Vagina (tissue), 2 donors: Measurements from ENCODE around the gene ELMO1. TPM values are rescaled to one million over a fixed set of nuclear protein-coding genes. Genes with fewer than 3 reads are reported as not detected.
A peak's percentile ranks its signal among the peaks of the same experiment; 100 is the strongest.

ENCODE experiments used
- DNase-seq, 2 donors: peaks; one replicate each; pipeline ENCODE4 v3.0.0-alpha.2; 2017; ENCODE audit errors: extremely low spot score in 2 of 2
- H3K27ac ChIP-seq: fragments of 200-600 bp; sonication (generic); one replicate; pipeline ENCODE4 v1.5.1; 2019
- H3K27me3 ChIP-seq: fragments of 200-600 bp; sonication (generic); one replicate; pipeline ENCODE4 v1.5.1; 2019
- H3K36me3 ChIP-seq, 2 donors: fragments of 200-600 bp; sonication (generic); one replicate each; pipeline ENCODE4 v1.5.1; 2017 to 2019
- H3K4me1 ChIP-seq: fragments of 200-600 bp; sonication (generic); one replicate; pipeline ENCODE4 v1.5.1; 2019
- H3K4me3 ChIP-seq, 2 donors: fragments of 200-600 bp; sonication (generic); 1 replicate in 1 of 2; 2 replicates in 1 of 2; pipeline ENCODE4 v1.5.1; 2016 to 2019
- H3K9me3 ChIP-seq: fragments of 200-600 bp; sonication (generic); one replicate; pipeline ENCODE4 v1.5.1; 2019
- POLR2A ChIP-seq, 2 donors: fragments of 450-650 bp; IDR thresholded peaks; one replicate each; pipeline ENCODE4 v1.6.1; 2017; ENCODE audit warnings: antibody characterized with exemption in 2 of 2, mild to moderate bottlenecking in 2 of 2, moderate library complexity in 2 of 2
- POLR2AphosphoS5 ChIP-seq, 2 donors: sonication (generic); formaldehyde crosslinking; IDR thresholded peaks; one replicate each; pipeline ENCODE4 v1.9.0; 2017; ENCODE audit warnings: antibody characterized with exemption in 2 of 2, mild to moderate bottlenecking in 2 of 2, low read depth in 1 of 2; ENCODE audit not compliant: insufficient read depth in 1 of 2
- intact Hi-C: fragments of 100-400 bp; cut with DNase I; formaldehyde crosslinking; loops from one replicate; pipeline ENCODE4 v1.15.1; 2023
- total RNA-seq: library from RNA; depleted of rRNA; stranded (reverse); fragments of >200 nt; gene quantifications from one replicate; pipeline ENCODE4 v1.2.3, GENCODE V29; 2016
- TF ChIP-seq, protein P1 (sequence below), 3 experiments: fragments of 450-650 bp in 2 of 3; fragments of 200-600 bp in 1 of 3; sonication (generic) in 1 of 3; IDR thresholded peaks; one replicate each; pipeline ENCODE4 v1.5.1; 2017 to 2019; ENCODE audit warnings: antibody characterized with exemption in 3 of 3, mild to moderate bottlenecking in 2 of 3, moderate library complexity in 2 of 3

ELMO1 gene
- total RNA-seq, 1 donor from 2014 or later = 74.4 TPM

GRCh38 chr7:36994456-36995112, 454.1 kb downstream of the ELMO1 start:
- H3K27me3 ChIP-seq = no peaks in the 10 kb centered on the region
- no peaks in the 10 kb centered on the region for H3K9me3 ChIP-seq
- H3K4me3 ChIP-seq = no peak overlapping the region
- no peaks in the 10 kb centered on the region for H3K4me1 ChIP-seq
- TF ChIP-seq POLR2A (IDR thresholded peaks at IDR 0.05) (no peak), POLR2AphosphoS5 (IDR thresholded peaks at IDR 0.05; ENCODE audit: insufficient read depth in 1 of 2, low read depth in 1 of 2) (no peak)
- TF ChIP-seq, protein P1, sequence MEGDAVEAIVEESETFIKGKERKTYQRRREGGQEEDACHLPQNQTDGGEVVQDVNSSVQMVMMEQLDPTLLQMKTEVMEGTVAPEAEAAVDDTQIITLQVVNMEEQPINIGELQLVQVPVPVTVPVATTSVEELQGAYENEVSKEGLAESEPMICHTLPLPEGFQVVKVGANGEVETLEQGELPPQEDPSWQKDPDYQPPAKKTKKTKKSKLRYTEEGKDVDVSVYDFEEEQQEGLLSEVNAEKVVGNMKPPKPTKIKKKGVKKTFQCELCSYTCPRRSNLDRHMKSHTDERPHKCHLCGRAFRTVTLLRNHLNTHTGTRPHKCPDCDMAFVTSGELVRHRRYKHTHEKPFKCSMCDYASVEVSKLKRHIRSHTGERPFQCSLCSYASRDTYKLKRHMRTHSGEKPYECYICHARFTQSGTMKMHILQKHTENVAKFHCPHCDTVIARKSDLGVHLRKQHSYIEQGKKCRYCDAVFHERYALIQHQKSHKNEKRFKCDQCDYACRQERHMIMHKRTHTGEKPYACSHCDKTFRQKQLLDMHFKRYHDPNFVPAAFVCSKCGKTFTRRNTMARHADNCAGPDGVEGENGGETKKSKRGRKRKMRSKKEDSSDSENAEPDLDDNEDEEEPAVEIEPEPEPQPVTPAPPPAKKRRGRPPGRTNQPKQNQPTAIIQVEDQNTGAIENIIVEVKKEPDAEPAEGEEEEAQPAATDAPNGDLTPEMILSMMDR (IDR thresholded peaks at IDR 0.05) = no peak
- intact Hi-C loops = no loop called here
- no peak for DNase-seq
- no peaks in the 10 kb centered on the region for H3K36me3 ChIP-seq
- no peak overlapping the region for H3K27ac ChIP-seq

GRCh38 chr7:36986948-36987724, 461.5 kb downstream of the ELMO1 start:
- no peaks in the 10 kb centered on the region for H3K27me3 ChIP-seq
- H3K4me1 ChIP-seq = peaks cover 10% of the 10 kb centered on the region
- H3K9me3 ChIP-seq = no peaks in the 10 kb centered on the region
- no peak overlapping the region for H3K27ac ChIP-seq
- no peak for DNase-seq
- intact Hi-C loops = no loop called here
- no peak for TF ChIP-seq POLR2A (IDR thresholded peaks at IDR 0.05)
- TF ChIP-seq, protein P1 (IDR thresholded peaks at IDR 0.05) = peak; percentile 39 to 72 (median 70)
- H3K4me3 ChIP-seq = no peak overlapping the region
- H3K36me3 ChIP-seq = no peaks in the 10 kb centered on the region

DNA sequence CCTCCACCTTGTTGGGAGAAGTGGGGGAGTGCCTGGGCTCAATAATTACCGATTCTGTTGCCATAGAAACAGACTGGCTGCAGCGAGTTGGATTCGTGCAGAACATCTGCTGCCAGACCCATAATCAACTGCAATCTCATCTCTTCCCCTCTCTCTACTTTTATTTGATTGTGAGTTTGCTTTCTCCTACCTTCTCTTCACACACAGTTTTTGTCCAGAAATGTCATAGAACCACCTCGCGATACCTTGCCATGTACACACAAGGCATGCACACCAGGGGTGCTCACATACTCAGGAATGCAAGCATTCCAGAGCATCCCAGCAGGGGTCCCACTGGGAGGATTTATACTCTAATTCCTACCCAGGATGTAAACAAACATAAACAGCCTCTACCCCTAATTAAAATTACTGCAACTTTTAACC, 462.1 kb downstream of the ELMO1 start:
- no peaks in the 10 kb centered on the region for H3K27me3 ChIP-seq
- H3K36me3 ChIP-seq = no peaks in the 10 kb centered on the region
- H3K27ac ChIP-seq = no peak overlapping the region
- intact Hi-C loops = no loop called here
- DNase-seq = no peak
- no peaks in the 10 kb centered on the region for H3K9me3 ChIP-seq
- H3K4me1 ChIP-seq = peaks cover 10% of the 10 kb centered on the region
- TF ChIP-seq POLR2AphosphoS5 (IDR thresholded peaks at IDR 0.05; ENCODE audit: insufficient read depth in 1 of 2, low read depth in 1 of 2) = no peak
- TF ChIP-seq, protein P1 (IDR thresholded peaks at IDR 0.05) = no peak
- TF ChIP-seq POLR2A (IDR thresholded peaks at IDR 0.05) = no peak
- H3K4me3 ChIP-seq = no peak overlapping the region

DNA sequence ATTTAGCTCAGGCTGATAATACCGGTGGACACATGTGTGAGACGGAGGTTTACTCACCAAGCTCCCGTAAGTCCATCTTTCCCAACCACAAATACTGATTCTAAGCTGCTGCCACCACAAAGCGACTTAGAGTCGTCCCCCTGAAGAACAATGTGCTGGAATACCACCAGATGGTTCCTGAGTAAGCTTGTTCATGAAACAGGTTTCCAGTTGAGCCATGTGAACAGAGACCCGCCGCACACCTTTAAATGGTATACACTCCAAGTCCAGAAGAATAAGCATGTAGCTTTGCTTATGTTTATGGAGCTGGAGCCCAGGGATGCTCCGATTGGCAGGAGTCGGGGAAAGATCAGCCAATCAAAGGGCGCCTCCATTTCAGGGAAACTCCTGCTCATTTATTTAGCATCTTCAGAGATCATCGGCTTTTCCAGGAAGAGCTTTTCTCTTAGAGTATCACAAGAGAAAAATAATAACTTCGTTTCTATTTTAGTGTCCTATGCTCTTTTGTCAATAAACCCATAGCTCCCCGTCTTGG, 462.7 kb downstream of the ELMO1 start:
- H3K36me3 ChIP-seq = no peaks in the 10 kb centered on the region
- no peak for DNase-seq
- H3K27ac ChIP-seq = no peak overlapping the region
- TF ChIP-seq POLR2A (IDR thresholded peaks at IDR 0.05) = no peak
- TF ChIP-seq POLR2AphosphoS5 (IDR thresholded peaks at IDR 0.05; ENCODE audit: insufficient read depth in 1 of 2, low read depth in 1 of 2) = no peak
- TF ChIP-seq, protein P1 (IDR thresholded peaks at IDR 0.05) = no peak
- H3K27me3 ChIP-seq = no peaks in the 10 kb centered on the region
- H3K9me3 ChIP-seq = no peaks in the 10 kb centered on the region
- H3K4me3 ChIP-seq = no peak overlapping the region
- intact Hi-C loops = no loop called here
- peaks cover 10% of the 10 kb centered on the region for H3K4me1 ChIP-seq

DNA sequence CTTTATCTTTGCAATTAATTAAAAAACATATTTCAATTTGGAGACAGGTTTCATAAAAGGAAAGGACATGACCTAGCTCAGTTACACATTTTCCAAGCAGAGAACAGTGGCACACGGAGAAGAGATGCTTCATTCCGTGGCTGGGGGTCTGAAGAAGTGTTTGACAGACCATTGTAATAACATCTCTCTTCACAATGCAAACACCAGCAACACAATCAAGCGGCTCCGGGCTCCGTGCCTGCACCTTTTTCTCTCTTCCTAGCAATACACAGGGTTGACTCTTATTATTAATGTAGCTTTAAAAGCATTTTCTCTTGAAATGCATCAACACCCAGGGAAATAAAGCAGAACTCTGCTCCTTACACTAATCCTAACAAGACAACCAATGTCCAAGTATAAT, 463.3 kb downstream of the ELMO1 start:
- intact Hi-C loops = no loop called here
- no peak overlapping the region for H3K4me3 ChIP-seq
- no peaks in the 10 kb centered on the region for H3K36me3 ChIP-seq
- no peaks in the 10 kb centered on the region for H3K27me3 ChIP-seq
- no peak for DNase-seq
- TF ChIP-seq, protein P1 (IDR thresholded peaks at IDR 0.05) = no peak
- TF ChIP-seq POLR2AphosphoS5 (IDR thresholded peaks at IDR 0.05; ENCODE audit: insufficient read depth in 1 of 2, low read depth in 1 of 2) (no peak), POLR2A (IDR thresholded peaks at IDR 0.05) (no peak)
- peaks cover 10% of the 10 kb centered on the region for H3K4me1 ChIP-seq
- no peaks in the 10 kb centered on the region for H3K9me3 ChIP-seq
- H3K27ac ChIP-seq = no peak overlapping the region
